Osteocyte (in vitro differentiated cells): ENCODE results near the gene MACC1. TPM values are rescaled to one million over a fixed set of nuclear protein-coding genes. Genes with fewer than 3 reads are reported as not detected.

Experiments
- DNase-seq: peaks from one replicate; pipeline ENCODE4 v3.0.0; 2021; ENCODE audit warnings: mixed read lengths; ENCODE audit not compliant: unreplicated experiment; ENCODE audit errors: extremely low spot score
- H3K27ac Mint-ChIP-seq: one replicate; pipeline ENCODE4 v1.8.0; 2021; ENCODE audit warnings: mild to moderate bottlenecking, mixed read lengths; ENCODE audit not compliant: unreplicated experiment
- H3K27me3 Mint-ChIP-seq: one replicate; pipeline ENCODE4 v1.8.0; 2021; ENCODE audit warnings: mixed read lengths; ENCODE audit not compliant: unreplicated experiment
- H3K36me3 Mint-ChIP-seq: one replicate; pipeline ENCODE4 v1.8.0; 2021; ENCODE audit warnings: mixed read lengths; ENCODE audit not compliant: unreplicated experiment
- H3K4me1 Mint-ChIP-seq: one replicate; pipeline ENCODE4 v1.8.0; 2021; ENCODE audit warnings: mixed read lengths; ENCODE audit not compliant: unreplicated experiment
- H3K4me3 Mint-ChIP-seq: one replicate; pipeline ENCODE4 v1.8.0; 2021; ENCODE audit warnings: mild to moderate bottlenecking, moderate library complexity, mixed read lengths; ENCODE audit not compliant: unreplicated experiment
- H3K9me3 Mint-ChIP-seq: one replicate; pipeline ENCODE4 v1.8.0; 2021; ENCODE audit warnings: mixed read lengths; ENCODE audit not compliant: unreplicated experiment
- CTCF ChIP-seq: fragments of 200-600 bp; sonication (generic); IDR thresholded peaks from 2 replicates; pipeline ENCODE4 v1.5.0; 2021; ENCODE audit warnings: antibody characterized with exemption, mild to moderate bottlenecking, moderate library complexity
- total RNA-seq: library from RNA; stranded (reverse); gene quantifications from 2 replicates; pipeline ENCODE4 v1.2.1, GENCODE V29; 2021

Gene MACC1
- total RNA-seq, 1 donor from 2014 or later = not detected

- Mint-ChIP-seq H3K4me1 (peaks cover 19% of the 10 kb centered on the region), H3K9me3 (no peaks in the 10 kb centered on the region), H3K27ac (no peak overlapping the region), H3K36me3 (no peaks in the 10 kb centered on the region), H3K4me3 (no peak overlapping the region), H3K27me3 (peaks cover 6% of the 10 kb centered on the region)
- DNase-seq = no peak
- TF ChIP-seq CTCF = no peak
Measured at GRCh38 chr7:20216406-20217036, 663 bp downstream of the MACC1 start.

GRCh38 chr7:20214921-20215669 is 2.1 kb downstream of the MACC1 start:
- Mint-ChIP-seq H3K27ac (no peak overlapping the region), H3K4me1 (peaks cover 10% of the 10 kb centered on the region)

GRCh38 chr7:20214132-20214531 is 3.1 kb downstream of the MACC1 start:
- H3K27ac Mint-ChIP-seq = no peak overlapping the region

More at GRCh38 chr7:20214921-20215669, 2.1 kb downstream of the MACC1 start:
- H3K36me3 Mint-ChIP-seq = no peaks in the 10 kb centered on the region
- no peaks in the 10 kb centered on the region for H3K9me3 Mint-ChIP-seq
- no peak overlapping the region for H3K4me3 Mint-ChIP-seq
- H3K27me3 Mint-ChIP-seq = peaks cover 6% of the 10 kb centered on the region
- DNase-seq = no peak
- TF ChIP-seq CTCF = no peak

GRCh38 chr7:20213378-20213777 is 3.8 kb downstream of the MACC1 start:
- Mint-ChIP-seq H3K27ac (no peak overlapping the region), H3K4me3 (no peak overlapping the region), H3K36me3 (no peaks in the 10 kb centered on the region), H3K4me1 (no peaks in the 10 kb centered on the region), H3K27me3 (peaks cover 6% of the 10 kb centered on the region), H3K9me3 (no peaks in the 10 kb centered on the region)
- TF ChIP-seq CTCF = no peak
- no peak for DNase-seq

More at GRCh38 chr7:20214132-20214531, 3.1 kb downstream of the MACC1 start:
- H3K36me3 Mint-ChIP-seq = no peaks in the 10 kb centered on the region
- H3K4me1 Mint-ChIP-seq = peaks cover under 1% of the 10 kb centered on the region
- no peak for DNase-seq
- no peak overlapping the region for H3K4me3 Mint-ChIP-seq
- TF ChIP-seq CTCF = no peak
- H3K9me3 Mint-ChIP-seq = no peaks in the 10 kb centered on the region
- H3K27me3 Mint-ChIP-seq = peaks cover 6% of the 10 kb centered on the region

GRCh38 chr7:20211376-20211775 is 5.8 kb downstream of the MACC1 start:
- no peaks in the 10 kb centered on the region for H3K4me1 Mint-ChIP-seq
- no peaks in the 10 kb centered on the region for H3K36me3 Mint-ChIP-seq
- H3K27ac Mint-ChIP-seq = no peak overlapping the region
- no peak overlapping the region for H3K4me3 Mint-ChIP-seq
- TF ChIP-seq CTCF = no peak
- H3K9me3 Mint-ChIP-seq = no peaks in the 10 kb centered on the region
- peaks cover 10% of the 10 kb centered on the region for H3K27me3 Mint-ChIP-seq
- DNase-seq = no peak
